Erythroblast (primary cell): ENCODE data around the gene DUSP16.

Experiments
- DNase-seq, 2 experiments: peaks; one replicate each; lab custom pipeline; 2025; lab: John Stamatoyannopoulos, UW
- GATA1 ChIP-seq: IDR thresholded peaks from 2 replicates; pipeline ENCODE4 v1.6.1; 2011; ENCODE audit warnings: low read depth, mild to moderate bottlenecking, control low read depth, low read length, moderate library complexity
- POLR2A ChIP-seq: IDR thresholded peaks from 2 replicates; pipeline ENCODE4 v1.6.1; 2011; ENCODE audit warnings: mild to moderate bottlenecking, low read length

DUSP16 gene

DNA sequence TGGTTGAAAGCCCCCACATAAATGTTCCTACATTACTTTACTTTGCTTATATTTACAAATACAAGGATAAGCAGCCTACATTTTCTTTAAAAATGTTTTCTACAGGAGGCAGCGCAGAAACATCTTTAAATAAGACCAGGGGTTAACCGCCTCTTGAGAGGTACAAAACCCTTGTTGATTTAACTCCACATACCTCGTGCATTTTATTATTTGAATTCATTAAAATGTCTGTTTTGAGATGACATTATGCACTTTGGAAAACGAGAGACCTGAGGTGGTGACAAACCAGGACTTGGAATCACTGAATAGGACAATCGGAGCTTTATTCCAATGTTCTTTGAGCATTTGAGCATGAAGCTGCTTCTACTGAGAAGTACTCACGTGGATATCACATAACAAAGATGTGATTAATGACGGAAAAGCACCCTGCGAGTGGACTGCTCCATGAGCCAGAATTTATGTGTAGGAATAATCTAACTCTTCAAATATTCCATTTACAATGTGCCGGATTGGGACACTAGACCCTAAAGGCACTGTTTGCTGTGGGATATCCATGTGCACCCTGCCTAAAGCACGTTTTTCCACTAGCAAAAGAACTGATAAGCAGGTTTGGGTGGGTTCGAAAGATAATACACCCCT, 746 bp upstream of the DUSP16 start:
- peak; percentile 52 to 61 for DNase-seq

DNA sequence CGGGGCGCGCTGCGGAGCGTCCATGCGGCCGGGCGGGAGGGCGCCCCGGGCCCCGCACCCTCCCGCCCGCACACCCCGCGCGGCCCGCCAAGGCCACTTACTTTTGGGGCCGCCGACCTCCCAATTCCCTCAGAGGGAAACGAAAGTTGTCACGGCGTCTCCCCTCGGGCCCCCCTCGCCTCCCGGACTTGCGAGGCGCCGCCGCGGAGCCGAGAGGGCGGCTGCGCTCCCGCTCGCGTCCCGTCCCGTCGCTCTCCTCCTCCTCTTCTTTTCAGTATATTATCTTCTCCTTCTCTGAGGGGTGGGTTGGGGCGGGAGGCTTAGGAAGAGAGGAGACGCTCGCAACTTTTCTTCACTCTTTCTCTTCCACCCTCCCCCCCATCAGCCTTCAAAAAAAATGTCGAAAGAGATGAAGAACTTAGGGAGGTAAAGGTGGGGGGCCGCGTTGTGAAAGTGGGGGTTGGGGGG, 613 bp downstream of the DUSP16 start:
- DNase-seq = peak; percentile 52 to 81
- no peak for TF ChIP-seq POLR2A
- no peak for TF ChIP-seq GATA1

More for the DNA sequence above, 746 bp upstream of the DUSP16 start:
- TF ChIP-seq POLR2A (no peak), GATA1 (no peak)

DNA sequence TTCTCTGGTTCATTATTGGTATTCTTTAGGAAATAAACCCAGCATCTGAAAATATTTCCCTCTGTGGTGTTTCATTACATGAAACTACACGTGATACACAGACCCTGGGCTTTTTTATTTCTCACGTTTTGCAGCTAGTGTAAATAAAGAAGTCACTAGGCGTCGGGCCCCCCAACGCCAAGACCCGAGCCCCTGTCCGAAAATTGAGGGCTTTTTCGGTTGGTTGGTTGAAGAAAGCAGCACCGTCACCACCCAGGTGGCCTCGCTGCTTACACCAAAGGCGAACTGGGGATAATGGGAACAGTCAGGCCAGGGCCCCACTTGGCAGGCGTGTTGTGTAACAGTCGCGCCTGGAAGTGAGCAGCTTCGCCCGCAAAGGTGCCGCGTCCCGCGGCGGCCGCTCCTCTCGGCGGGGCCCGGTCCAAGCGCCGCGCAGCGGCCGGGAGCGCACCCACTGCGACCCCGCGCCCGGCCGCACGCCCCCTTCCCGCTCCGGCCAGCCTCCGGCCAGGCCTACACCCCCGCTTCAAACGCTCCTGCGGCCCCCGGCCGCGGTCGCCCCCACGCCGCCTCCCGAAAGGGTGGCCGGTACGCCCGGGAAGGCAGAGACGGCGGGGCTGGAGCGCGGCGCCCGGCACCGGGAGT, 1.2 kb downstream of the DUSP16 start:
- DNase-seq = peak; percentile 61 to 79
- TF ChIP-seq POLR2A = no peak
- no peak for TF ChIP-seq GATA1

DNA sequence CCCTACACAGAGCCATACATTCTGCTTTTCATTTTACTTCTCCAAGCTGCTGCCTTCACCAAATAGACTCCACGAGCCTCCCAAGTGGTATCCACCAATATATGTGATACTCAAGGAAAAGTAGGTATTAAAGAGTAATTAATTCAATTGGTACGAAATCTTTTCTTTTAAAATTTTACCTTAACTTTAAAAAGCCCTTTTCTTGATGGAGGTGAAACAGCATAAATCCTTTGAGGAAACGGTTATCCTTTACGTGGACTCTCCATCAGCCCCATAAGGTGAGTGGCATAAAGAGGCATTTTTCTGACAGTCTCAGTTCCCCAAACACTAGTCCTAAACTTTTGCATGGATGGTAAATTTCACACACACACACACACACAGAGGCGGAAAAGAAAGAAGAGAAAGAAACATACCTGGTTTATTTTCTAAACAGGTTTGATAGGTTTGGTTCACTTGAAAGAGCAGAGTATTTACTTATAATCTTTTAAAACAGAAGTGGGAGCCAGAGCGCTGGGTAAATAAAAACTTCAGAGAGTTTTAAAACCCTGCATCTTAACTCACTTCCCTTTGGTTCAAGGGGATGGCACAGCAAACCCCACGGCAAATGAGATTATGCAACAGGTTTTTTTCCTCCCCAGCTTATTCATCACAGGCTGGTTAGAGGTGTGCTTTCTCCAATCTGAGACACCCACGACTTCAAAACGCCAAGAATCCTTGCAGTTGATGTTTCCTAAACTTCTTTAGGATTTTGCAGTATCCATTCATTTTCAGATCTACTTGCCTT, 1.9 kb downstream of the DUSP16 start:
- DNase-seq = peak; percentile 39 to 71
- TF ChIP-seq POLR2A (no peak), GATA1 (no peak)

DNA sequence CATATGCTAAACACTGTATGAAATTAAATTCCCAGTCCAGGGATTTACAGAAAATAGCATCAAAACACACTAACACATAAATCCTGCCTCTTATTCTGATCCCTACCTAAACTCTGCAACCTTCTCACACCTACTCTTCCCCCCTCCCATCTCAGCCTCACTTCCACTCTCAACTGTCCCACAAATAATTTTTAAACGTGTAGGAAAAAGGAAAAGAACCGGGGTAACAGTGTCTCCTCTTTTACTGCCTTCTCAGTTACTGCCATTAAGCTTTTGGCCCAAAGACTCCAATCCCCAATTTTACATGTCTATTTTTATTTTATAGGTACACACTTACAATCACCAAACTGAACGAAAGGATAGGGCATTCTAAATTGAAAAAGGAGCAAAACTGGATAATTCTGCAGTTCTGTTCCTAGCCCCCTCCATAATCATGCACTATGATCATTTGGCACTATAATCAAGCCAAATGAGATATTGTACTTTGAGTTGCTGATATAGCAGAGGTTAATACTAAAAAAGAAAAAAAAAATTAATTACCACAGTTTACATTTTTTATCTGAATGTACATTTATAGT, 2.9 kb downstream of the DUSP16 start:
- DNase-seq = no peak
- TF ChIP-seq GATA1 = no peak
- no peak for TF ChIP-seq POLR2A

DNA sequence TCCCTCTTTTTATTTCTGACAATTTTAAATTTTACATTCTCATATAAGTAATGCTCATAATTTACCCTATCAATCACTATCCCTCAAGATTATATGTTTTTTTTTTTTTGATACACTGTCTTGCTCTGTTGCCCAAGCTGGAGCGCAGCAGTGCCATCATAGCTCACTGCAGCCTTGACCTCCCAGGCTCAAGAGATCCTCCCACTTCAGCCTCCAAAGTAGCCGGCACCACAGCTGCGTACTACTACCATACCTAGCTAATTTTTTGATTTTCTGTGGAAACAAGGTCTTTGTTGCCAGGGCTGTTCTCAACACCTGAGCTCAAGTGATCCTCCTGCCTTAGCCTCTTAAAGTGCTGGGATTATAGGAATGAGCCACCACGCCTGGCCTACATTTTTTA, 4.4 kb downstream of the DUSP16 start:
- TF ChIP-seq GATA1 (no peak), POLR2A (no peak)
- no peak for DNase-seq

DNA sequence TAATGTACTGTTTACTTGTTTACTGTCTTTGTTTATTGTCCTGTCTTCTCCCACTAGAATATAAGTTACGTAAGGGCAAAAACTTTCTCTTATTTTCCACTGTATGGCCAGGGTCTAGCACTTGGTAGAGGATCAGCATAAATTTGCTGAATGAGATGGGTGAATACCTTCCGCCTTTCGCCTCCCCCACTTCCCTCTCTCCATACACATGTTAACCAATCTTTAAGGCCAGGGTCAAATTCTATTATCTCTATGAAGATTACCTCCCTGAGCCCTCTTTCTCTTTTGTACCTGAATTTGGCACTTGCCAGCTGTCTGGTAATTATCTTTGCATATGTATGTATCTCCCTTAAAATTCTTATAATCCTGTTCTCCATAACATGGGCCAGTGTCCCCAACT, 4.9 kb downstream of the DUSP16 start:
- no peak for TF ChIP-seq POLR2A
- no peak for TF ChIP-seq GATA1
- no peak for DNase-seq

DNA sequence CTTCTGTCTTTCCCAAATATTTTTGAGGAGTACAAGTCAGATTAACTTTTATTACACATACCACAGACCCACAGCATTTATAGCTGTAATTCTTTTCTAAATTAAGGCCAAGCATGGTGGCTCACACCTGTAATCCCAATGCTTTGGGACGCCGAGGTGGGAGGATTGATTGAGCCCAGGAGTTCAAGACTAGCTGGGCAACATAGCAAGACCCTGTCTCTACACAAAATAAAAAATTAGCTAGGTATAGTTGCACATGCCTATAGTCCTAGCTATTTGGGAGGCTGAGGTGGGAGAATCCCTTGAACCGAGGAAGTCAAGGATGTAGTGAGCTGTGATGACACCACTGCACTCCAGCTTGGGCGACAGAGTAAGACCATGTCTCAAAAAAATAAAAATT, 7.0 kb downstream of the DUSP16 start:
- no peak for DNase-seq
- no peak for TF ChIP-seq POLR2A
- no peak for TF ChIP-seq GATA1

DNA sequence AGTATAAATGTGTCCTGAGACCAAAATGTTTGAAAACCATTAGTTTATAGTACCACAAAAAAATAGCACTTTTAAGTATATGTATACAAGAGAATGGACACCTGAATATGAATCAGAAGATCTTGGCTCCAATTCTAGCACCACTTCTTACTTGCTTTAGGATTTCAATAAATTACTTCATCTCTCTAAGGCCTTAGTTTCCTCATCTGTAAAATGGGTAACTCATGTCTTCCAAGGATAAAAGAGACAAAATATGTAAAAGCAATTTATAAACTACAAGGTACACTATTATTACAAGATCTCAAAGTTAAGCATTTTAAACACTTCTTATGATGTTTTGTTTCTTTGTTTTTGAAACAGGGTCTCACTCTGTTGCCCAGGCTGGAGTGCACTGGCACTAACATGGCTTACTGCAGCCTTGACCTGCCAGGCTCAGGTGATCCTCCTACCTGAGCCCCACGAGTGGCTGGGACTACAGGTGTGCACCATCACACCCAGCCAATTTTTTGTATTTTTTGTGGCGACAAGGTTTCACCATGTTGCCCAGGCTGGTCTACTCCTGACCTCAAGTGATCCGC, 9.4 kb downstream of the DUSP16 start:
- TF ChIP-seq GATA1 (no peak), POLR2A (no peak)
- no peak for DNase-seq

DNA sequence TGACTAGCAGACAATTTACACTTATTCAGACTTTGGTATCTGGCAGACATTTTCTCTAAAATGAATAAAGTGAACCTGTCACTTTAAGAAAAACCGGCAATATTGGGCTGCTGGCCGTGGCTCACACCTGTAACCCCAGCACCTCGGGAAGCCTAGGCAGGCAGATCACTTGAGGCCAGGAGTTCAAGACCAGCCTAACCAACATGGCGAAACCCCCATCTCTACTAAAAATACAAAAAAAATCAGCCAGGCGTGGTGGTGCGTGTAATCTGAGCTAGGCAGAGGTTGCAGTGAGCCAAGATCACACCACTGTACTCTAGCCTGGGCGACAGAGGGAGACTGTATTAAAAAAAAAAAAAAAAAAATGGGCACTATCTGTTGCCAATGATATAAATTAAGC, 11.5 kb downstream of the DUSP16 start:
- TF ChIP-seq POLR2A (no peak), GATA1 (no peak)
- no peak for DNase-seq

DNA sequence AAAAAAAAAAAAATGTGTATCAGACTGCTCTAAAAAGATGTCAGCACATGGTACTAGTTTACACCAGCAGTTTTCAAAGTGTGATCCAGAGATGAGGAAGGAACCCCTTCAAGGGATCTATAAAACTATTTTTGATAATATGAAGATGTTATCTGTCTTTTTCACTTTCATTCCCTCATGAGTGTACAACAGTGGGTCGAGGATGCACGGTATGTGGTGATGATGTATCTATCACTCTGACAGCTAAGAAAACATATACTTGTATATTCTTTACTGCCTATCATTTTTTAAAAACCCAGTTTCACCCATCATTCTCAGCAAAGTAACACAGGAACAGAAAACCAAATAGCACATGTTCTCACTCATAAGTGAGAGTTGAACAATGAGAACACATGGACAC, 12.4 kb downstream of the DUSP16 start:
- DNase-seq = no peak
- TF ChIP-seq GATA1 (no peak), POLR2A (no peak)

DNA sequence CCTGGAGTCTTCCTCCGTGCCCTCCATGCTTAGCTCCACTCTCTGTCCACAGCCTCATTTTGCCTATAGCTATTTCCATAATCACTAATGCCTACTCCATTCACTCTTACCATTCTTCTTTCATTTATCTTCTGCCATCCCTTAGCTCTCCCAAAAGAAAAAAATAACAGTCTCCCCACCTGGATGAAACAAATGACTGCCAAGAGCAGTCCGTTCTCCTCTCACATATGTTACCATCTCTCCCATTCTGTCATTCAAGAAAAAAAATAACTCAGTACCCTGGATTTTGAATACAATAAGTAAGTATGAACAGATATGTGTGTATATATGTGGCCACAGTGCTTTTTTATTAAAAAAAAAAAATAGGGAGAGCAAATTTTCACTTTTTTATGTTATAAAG, 13.2 kb downstream of the DUSP16 start:
- TF ChIP-seq POLR2A = no peak
- TF ChIP-seq GATA1 = no peak
- no peak for DNase-seq

DNA sequence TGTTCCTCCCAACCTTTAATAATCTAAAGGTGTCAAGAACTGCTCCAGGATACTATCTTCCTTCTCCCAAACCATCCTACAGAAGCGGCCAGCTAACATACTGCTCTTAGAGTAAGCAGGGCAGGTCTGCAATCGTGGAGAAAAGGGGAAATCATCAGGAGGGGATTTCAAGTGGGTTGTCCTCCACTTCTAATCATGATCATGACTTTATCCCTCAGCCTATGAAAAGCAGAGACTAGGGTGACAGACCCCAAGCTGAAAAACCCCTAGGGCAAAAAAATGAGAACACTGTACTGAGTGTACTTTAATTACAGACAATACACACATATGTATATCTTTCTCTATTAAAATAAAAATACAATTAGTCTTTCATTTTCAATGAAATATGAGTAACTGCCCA, 13.9 kb downstream of the DUSP16 start:
- TF ChIP-seq GATA1 = no peak
- no peak for TF ChIP-seq POLR2A
- DNase-seq = no peak
